ENCODE data around the gene JMJD1C.

Gene JMJD1C

DNA sequence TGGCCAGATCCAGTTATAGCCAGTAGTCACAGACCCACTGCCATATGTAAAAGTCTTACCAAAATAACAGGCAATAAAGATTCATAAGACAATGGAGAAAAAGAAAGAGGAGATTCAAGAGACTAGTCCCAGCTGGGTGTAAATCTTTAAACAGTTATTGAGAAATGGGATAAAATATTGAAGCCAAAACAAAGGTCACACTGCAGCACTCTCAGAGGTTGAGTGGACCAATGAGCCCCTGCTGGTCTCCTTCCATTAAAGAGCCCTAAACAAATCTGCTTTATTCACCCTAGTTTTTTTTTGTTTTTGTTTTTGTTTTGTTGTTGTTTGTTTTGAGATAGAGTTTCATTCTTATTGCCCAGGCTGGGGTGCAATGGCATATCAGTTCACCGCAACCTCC lies 98.8 kb downstream of the JMJD1C start:
- H3K4me1 ChIP-seq (ENCODE audit: insufficient read depth, low read length, poor library complexity, severe bottlenecking), result no peaks in the 10 kb centered on the region
- no peaks in the 10 kb centered on the region for H3K9me3 ChIP-seq (ENCODE audit: insufficient read depth, low read depth, low read length)
- H3F3A ChIP-seq (ENCODE audit: low read depth), result no peaks in the 10 kb centered on the region
- no peak overlapping the region for H2AFZ ChIP-seq (ENCODE audit: low read length)
- H3K4me2 ChIP-seq (ENCODE audit: low read depth, low read length, poor library complexity, severe bottlenecking), result no peak overlapping the region
- no peak overlapping the region for H3K4me3 ChIP-seq (ENCODE audit: low read length, poor library complexity, severe bottlenecking)
- no peaks in the 10 kb centered on the region for H3K36me3 ChIP-seq (ENCODE audit: insufficient read depth, low read length)
- no peak for TF ChIP-seq EZH2phosphoT487 (IDR thresholded peaks at IDR 0.05; ENCODE audit: borderline replicate concordance)
- no peak for TF ChIP-seq CTCF (conservative IDR thresholded peaks at IDR 0.05; ENCODE audit: low read length)
- no peaks in the 10 kb centered on the region for H3K27me3 ChIP-seq (ENCODE audit: insufficient read depth, low read length, poor library complexity, severe bottlenecking)
- no peak overlapping the region for H3K9ac ChIP-seq (ENCODE audit: low read depth, low read length, poor library complexity, severe bottlenecking)
- H3K9me2 ChIP-seq (replicated peaks; ENCODE audit: low read depth, low read length), result no peaks in the 10 kb centered on the region
- peaks cover 26% of the 10 kb centered on the region for H3K79me2 ChIP-seq (ENCODE audit: insufficient read depth, low read length)
- H4K20me1 ChIP-seq (ENCODE audit: insufficient read depth, low read length, poor library complexity, severe bottlenecking), result peaks cover under 1% of the 10 kb centered on the region

DNA sequence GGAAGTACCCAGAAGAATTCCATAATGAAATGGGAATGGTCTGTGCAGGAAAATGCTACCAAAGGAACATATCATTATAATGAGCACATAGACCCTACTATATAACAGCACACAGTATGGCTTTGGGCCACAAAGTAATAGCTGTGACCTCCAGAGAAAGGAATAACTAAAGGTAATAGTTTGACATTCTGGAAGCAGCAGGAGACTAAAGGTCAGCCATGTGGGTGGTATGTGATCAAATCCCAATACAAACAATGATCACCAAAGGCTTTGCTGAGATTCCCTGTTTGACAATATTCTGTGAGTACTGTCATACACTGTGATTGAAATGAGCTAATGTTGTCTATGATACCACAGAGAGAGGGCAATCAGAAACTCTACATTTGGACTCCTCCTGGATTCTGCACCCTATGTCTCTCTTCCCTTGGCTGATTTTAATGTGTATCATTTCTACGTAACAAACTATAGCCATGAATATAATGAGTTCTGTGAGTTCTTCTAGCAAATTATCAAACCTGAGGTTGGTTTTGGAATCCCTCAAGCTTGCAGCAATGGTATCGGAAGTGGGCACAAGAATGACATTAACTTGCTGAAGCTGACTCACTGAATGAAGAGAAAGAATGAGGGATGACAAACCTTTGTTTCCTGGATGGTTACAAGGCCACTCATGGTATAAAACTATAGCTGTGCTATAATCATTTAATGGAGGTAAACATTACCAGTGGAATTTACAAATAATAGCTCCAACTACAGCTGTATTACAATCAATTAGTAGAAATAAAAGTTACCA lies 99.6 kb downstream of the JMJD1C start:
- Histone ChIP-seq H3K4me3 (ENCODE audit: low read length, poor library complexity, severe bottlenecking) (no peak overlapping the region), H4K20me1 (ENCODE audit: insufficient read depth, low read length, poor library complexity, severe bottlenecking) (no peaks in the 10 kb centered on the region), H3K4me1 (ENCODE audit: insufficient read depth, low read length, poor library complexity, severe bottlenecking) (no peaks in the 10 kb centered on the region), H3K27me3 (ENCODE audit: insufficient read depth, low read length, poor library complexity, severe bottlenecking) (no peaks in the 10 kb centered on the region), H3K4me2 (ENCODE audit: low read depth, low read length, poor library complexity, severe bottlenecking) (no peak overlapping the region), H3K9me2 (replicated peaks; ENCODE audit: low read depth, low read length) (no peaks in the 10 kb centered on the region), H2AFZ (ENCODE audit: low read length) (no peak overlapping the region), H3K36me3 (ENCODE audit: insufficient read depth, low read length) (no peaks in the 10 kb centered on the region), H3F3A (ENCODE audit: low read depth) (no peaks in the 10 kb centered on the region), H3K9ac (ENCODE audit: low read depth, low read length, poor library complexity, severe bottlenecking) (no peak overlapping the region), H3K79me2 (ENCODE audit: insufficient read depth, low read length) (peaks cover 30% of the 10 kb centered on the region), H3K9me3 (ENCODE audit: insufficient read depth, low read depth, low read length) (no peaks in the 10 kb centered on the region)
- no peak for TF ChIP-seq EZH2phosphoT487 (IDR thresholded peaks at IDR 0.05; ENCODE audit: borderline replicate concordance)
- no peak for TF ChIP-seq CTCF (conservative IDR thresholded peaks at IDR 0.05; ENCODE audit: low read length)

GRCh38 chr10:63364918-63365317 lies 100.9 kb downstream of the JMJD1C start:
- H3K79me2 ChIP-seq (ENCODE audit: insufficient read depth, low read length), result peaks cover 33% of the 10 kb centered on the region
- no peak for TF ChIP-seq CTCF (conservative IDR thresholded peaks at IDR 0.05; ENCODE audit: low read length)
- no peak for TF ChIP-seq EZH2phosphoT487 (IDR thresholded peaks at IDR 0.05; ENCODE audit: borderline replicate concordance)

More at GRCh38 chr10:63364918-63365317, 100.9 kb downstream of the JMJD1C start:
- no peak overlapping the region for H3K4me2 ChIP-seq (ENCODE audit: low read depth, low read length, poor library complexity, severe bottlenecking)
- no peaks in the 10 kb centered on the region for H3K9me3 ChIP-seq (ENCODE audit: insufficient read depth, low read depth, low read length)
- H3K36me3 ChIP-seq (ENCODE audit: insufficient read depth, low read length), result no peaks in the 10 kb centered on the region
- no peak overlapping the region for H3K9ac ChIP-seq (ENCODE audit: low read depth, low read length, poor library complexity, severe bottlenecking)
- H4K20me1 ChIP-seq (ENCODE audit: insufficient read depth, low read length, poor library complexity, severe bottlenecking), result no peaks in the 10 kb centered on the region
- no peaks in the 10 kb centered on the region for H3K4me1 ChIP-seq (ENCODE audit: insufficient read depth, low read length, poor library complexity, severe bottlenecking)
- no peaks in the 10 kb centered on the region for H3K27me3 ChIP-seq (ENCODE audit: insufficient read depth, low read length, poor library complexity, severe bottlenecking)
- H3F3A ChIP-seq (ENCODE audit: low read depth), result no peaks in the 10 kb centered on the region
- H2AFZ ChIP-seq (ENCODE audit: low read length), result no peak overlapping the region
- H3K9me2 ChIP-seq (replicated peaks; ENCODE audit: low read depth, low read length), result no peaks in the 10 kb centered on the region
- H3K4me3 ChIP-seq (ENCODE audit: low read length, poor library complexity, severe bottlenecking), result no peak overlapping the region

Measured in Loucy (cell line).